Stomach (tissue), 4 donors: ENCODE measurements around the gene HECA.

Experiments used
- CTCF ChIP-seq, 7 experiments: fragments of 450-650 bp in 4 of 7; fragments of 200-600 bp in 3 of 7; sonication (generic) in 3 of 7; IDR thresholded peaks; one replicate each; pipeline ENCODE4 v1.5.1; 2016 to 2019; ENCODE audit warnings: antibody characterized with exemption in 7 of 7, control low read depth in 2 of 7, mild to moderate bottlenecking in 1 of 7
- EP300 ChIP-seq: sonication (generic); formaldehyde crosslinking; IDR thresholded peaks from one replicate; pipeline ENCODE4 v1.6.1; 2017; ENCODE audit warnings: antibody characterized with exemption
- POLR2A ChIP-seq, 4 donors: fragments of 450-650 bp; IDR thresholded peaks; one replicate each; pipeline ENCODE4 v1.6.1; 2016; ENCODE audit warnings: antibody characterized with exemption in 4 of 4, control low read depth in 2 of 4, mild to moderate bottlenecking in 1 of 4, moderate library complexity in 1 of 4
- POLR2AphosphoS5 ChIP-seq, 3 donors: sonication (generic); formaldehyde crosslinking; IDR thresholded peaks; one replicate each; pipeline ENCODE4 v1.6.1; 2016; ENCODE audit warnings: antibody characterized with exemption in 3 of 3

GRCh38 chr6:139161169-139161568 is 26.3 kb downstream of the HECA start:
- no peak for TF ChIP-seq CTCF (IDR thresholded peaks at IDR 0.05)
- no peak for TF ChIP-seq EP300
- peak in 1 of 3 donors; percentile 14 for TF ChIP-seq POLR2AphosphoS5 (IDR thresholded peaks at IDR 0.05)
- TF ChIP-seq POLR2A (IDR thresholded peaks at IDR 0.05) = no peak
